ENCODE measurements around the gene ACSM5. TPM values are rescaled to one million over a fixed set of nuclear protein-coding genes. Genes with fewer than 3 reads are reported as not detected.

Gene ACSM5
- total and polyA plus RNA-seq, 2 experiments from 2014 or later = 0.16 TPM; not detected in 1

GRCh38 chr16:20372701-20373100, 36.6 kb upstream of the ACSM5 start:
- H3K4me1 ChIP-seq (ENCODE audit: low read depth) = no peaks in the 10 kb centered on the region
- no peak for TF ChIP-seq CTCF (IDR thresholded peaks at IDR 0.05; ENCODE audit: low read depth, low read length)
- H3K27me3 ChIP-seq = peaks cover 3% of the 10 kb centered on the region
- DNase-seq (ENCODE audit: low read depth in 1 of 2, low spot score in 1 of 2) = no peak
- no peak overlapping the region for H3K4me3 ChIP-seq
- no peaks in the 10 kb centered on the region for H3K9me3 ChIP-seq (ENCODE audit: low read depth)
- no peaks in the 10 kb centered on the region for H3K36me3 ChIP-seq
- H3K27ac ChIP-seq = no peak overlapping the region

GRCh38 chr16:20377181-20377580, 32.2 kb upstream of the ACSM5 start:
- TF ChIP-seq CTCF (IDR thresholded peaks at IDR 0.05; ENCODE audit: low read depth, low read length) = no peak
- no peak for DNase-seq (ENCODE audit: low read depth in 1 of 2, low spot score in 1 of 2)
- H3K9me3 ChIP-seq (ENCODE audit: low read depth) = no peaks in the 10 kb centered on the region

GRCh38 chr16:20380782-20381181, 28.6 kb upstream of the ACSM5 start:
- Histone ChIP-seq H3K9me3 (ENCODE audit: low read depth) (no peaks in the 10 kb centered on the region), H3K36me3 (no peaks in the 10 kb centered on the region), H3K4me1 (ENCODE audit: low read depth) (no peaks in the 10 kb centered on the region), H3K27me3 (peaks cover 7% of the 10 kb centered on the region), H3K27ac (no peak overlapping the region), H3K4me3 (no peak overlapping the region)
- no peak for TF ChIP-seq CTCF (IDR thresholded peaks at IDR 0.05; ENCODE audit: low read depth, low read length)
- DNase-seq (ENCODE audit: low read depth in 1 of 2, low spot score in 1 of 2) = no peak

More at GRCh38 chr16:20377181-20377580, 32.2 kb upstream of the ACSM5 start:
- Histone ChIP-seq H3K27me3 (peaks cover 10% of the 10 kb centered on the region), H3K27ac (no peak overlapping the region), H3K4me1 (ENCODE audit: low read depth) (no peaks in the 10 kb centered on the region), H3K36me3 (no peaks in the 10 kb centered on the region), H3K4me3 (no peak overlapping the region)

- H3K4me1 ChIP-seq (ENCODE audit: low read depth) = no peaks in the 10 kb centered on the region
- H3K27ac ChIP-seq = no peak overlapping the region
- H3K27me3 ChIP-seq = peaks cover 7% of the 10 kb centered on the region
- H3K4me3 ChIP-seq = no peak overlapping the region
- no peak for TF ChIP-seq CTCF (IDR thresholded peaks at IDR 0.05; ENCODE audit: low read depth, low read length)
- H3K9me3 ChIP-seq (ENCODE audit: low read depth) = no peaks in the 10 kb centered on the region
- DNase-seq (ENCODE audit: low read depth in 1 of 2, low spot score in 1 of 2) = peak in 1 of 2 donors; percentile 6
- no peaks in the 10 kb centered on the region for H3K36me3 ChIP-seq
These were observed 27.0 kb upstream of the ACSM5 start for GRCh38 chr16:20382202-20382948.

- no peaks in the 10 kb centered on the region for H3K4me1 ChIP-seq (ENCODE audit: low read depth)
- H3K4me3 ChIP-seq = no peak overlapping the region
- no peaks in the 10 kb centered on the region for H3K36me3 ChIP-seq
These were observed 26.0 kb upstream of the ACSM5 start for GRCh38 chr16:20383106-20384029.

More at GRCh38 chr16:20383106-20384029, 26.0 kb upstream of the ACSM5 start:
- H3K27ac ChIP-seq = no peak overlapping the region
- peak; percentile 80 for TF ChIP-seq CTCF (IDR thresholded peaks at IDR 0.05; ENCODE audit: low read depth, low read length)
- peak; percentile 76 to 81 for DNase-seq (ENCODE audit: low read depth in 1 of 2, low spot score in 1 of 2)
- H3K9me3 ChIP-seq (ENCODE audit: low read depth) = no peaks in the 10 kb centered on the region
- H3K27me3 ChIP-seq = peaks cover 7% of the 10 kb centered on the region
